Measurements from ENCODE around the gene CA5A. TPM values are rescaled to one million over a fixed set of nuclear protein-coding genes. Genes with fewer than 3 reads are reported as not detected.
A peak's percentile ranks its signal among the peaks of the same experiment; 100 is the strongest.

The CA5A gene
- total RNA-seq, 4 donors from 2014 or later, result not detected

- no peaks in the 10 kb centered on the region for H3K9me3 ChIP-seq
- DNase-seq (ENCODE audit: extremely low spot score), result no peak
- H3K27me3 ChIP-seq, result no peaks in the 10 kb centered on the region
- intact Hi-C loops (cut with DNase I), result no loop called here
- peak overlapping the region; percentile 78 to 84 (median 82) for H3K27ac ChIP-seq (replicated peaks in 1 of 4)
- peaks cover 32 to 95% (median 91%) of the 10 kb centered on the region in 4 donors for H3K4me1 ChIP-seq
- TF ChIP-seq POLR2A (IDR thresholded peaks at IDR 0.05; ENCODE audit: low read depth) (no peak), CTCF (IDR thresholded peaks at IDR 0.05) (no peak), EP300 (IDR thresholded peaks at IDR 0.05) (no peak), POLR2AphosphoS5 (IDR thresholded peaks at IDR 0.05) (no peak)
- 91% methylated on average over 10 of the region's 15 CpGs for WGBS
- H3K36me3 ChIP-seq, result no peaks in the 10 kb centered on the region
- no peak overlapping the region for H3K4me3 ChIP-seq
Measured at GRCh38 chr16:87856791-87857228, 79.5 kb downstream of the CA5A start.

DNA sequence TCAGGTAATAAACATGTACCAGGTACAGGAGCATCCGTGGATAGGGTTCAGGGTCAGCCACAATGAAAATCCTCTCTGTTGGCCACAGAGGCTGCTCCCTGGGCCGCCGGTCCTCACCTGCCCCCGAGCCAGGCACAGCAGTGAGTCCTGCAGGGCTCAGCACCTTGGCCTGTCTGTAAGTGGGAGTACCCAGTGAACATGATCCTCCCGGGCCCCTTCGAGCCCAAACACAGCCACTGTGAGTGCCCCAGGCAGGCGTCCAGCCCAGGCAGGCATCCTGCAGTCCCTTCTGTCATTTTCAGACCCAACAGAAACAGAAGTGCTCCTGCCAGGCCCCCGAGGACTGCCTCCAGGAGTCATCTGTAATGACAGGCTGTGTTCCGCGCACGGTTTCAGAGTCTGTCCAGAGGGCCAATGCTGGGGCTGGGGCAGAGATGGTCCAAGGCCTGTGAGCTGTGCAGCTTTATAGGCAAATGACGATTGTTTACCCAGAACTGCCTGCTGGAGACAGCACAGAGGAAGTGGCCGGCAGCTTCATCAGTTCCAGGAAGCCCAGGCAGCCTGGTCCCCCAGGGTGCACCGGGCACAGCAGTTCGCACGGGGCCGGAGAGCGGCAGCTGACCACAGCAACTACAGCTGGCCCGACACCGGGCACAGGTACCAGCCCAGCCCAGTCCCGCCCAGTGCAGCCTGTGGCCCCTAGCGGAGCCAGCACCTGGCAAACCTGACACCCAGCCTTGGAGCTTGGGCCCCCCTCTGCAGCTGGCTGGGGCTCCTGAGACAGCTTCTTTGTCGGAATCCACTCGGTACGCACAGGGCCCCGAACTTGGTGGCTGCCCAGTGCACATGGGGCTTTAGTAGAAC, 80.2 kb downstream of the CA5A start:
- H3K27ac ChIP-seq (replicated peaks in 1 of 4), result peak overlapping the region; percentile 78 to 84 (median 82)
- no peak for DNase-seq (ENCODE audit: extremely low spot score)
- 56% methylated on average over 8 of the region's 26 CpGs for WGBS

DNA sequence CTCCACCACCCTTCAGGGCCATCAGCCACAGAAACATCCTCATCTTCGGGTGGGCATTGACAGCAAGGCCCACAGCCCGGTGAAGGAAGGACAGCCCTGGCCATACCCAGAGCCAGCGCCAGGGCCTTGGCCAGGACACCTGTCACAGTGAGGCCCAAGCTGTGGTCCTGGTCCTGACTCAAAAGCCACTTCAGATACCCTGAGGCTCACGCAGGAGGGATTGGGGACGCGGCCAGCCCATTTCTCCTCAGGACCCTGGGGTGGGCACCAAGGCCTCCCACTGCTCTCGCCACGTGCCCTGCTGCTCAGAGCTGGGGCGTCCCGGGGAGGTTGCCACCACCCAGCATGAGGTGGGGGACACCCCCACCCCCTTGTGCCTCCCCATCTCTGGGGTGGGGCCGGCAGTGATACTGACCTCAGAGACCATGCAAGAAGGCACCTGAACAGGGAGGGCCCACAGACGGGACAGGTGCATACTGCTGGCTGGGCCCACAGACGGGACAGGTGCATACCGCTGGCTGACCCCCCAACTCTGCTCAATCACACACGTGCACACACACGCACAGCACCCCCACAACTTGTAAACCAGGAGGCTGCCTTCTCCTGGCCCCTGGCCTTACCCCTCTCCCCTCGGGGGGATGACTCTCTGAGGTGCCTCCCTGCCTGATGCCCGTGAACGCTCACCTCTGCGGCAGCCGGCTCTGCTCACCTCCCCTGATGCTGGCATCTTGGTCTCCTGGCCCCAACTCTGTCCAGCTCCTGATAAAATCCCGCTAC, 81.2 kb downstream of the CA5A start:
- no peak for DNase-seq (ENCODE audit: extremely low spot score)
- Histone ChIP-seq H3K27me3 (no peaks in the 10 kb centered on the region), H3K4me1 (peaks cover 36 to 86% (median 84%) of the 10 kb centered on the region in 4 donors), H3K4me3 (no peak overlapping the region), H3K36me3 (peaks cover 0 to 13% (median 9%) of the 10 kb centered on the region in 4 donors), H3K27ac (replicated peaks in 1 of 4) (peak overlapping the region; percentile 78 to 84 (median 82)), H3K9me3 (no peaks in the 10 kb centered on the region)
- TF ChIP-seq CTCF (IDR thresholded peaks at IDR 0.05), result no peak
- TF ChIP-seq POLR2AphosphoS5 (IDR thresholded peaks at IDR 0.05), result no peak
- no peak for TF ChIP-seq EP300 (IDR thresholded peaks at IDR 0.05)
- no peak for TF ChIP-seq POLR2A (IDR thresholded peaks at IDR 0.05; ENCODE audit: low read depth)
- intact Hi-C loops (cut with DNase I), result loop anchor here (5.0 kb wide), 1 partner anchor 78 kb away; no protein-coding TSS in a partner anchor
- 92% methylated on average over 12 of the region's 22 CpGs for WGBS

More for the DNA sequence above, 80.2 kb downstream of the CA5A start:
- H3K4me1 ChIP-seq, result peaks cover 32 to 88% (median 87%) of the 10 kb centered on the region in 4 donors
- intact Hi-C loops (cut with DNase I), result no loop called here
- TF ChIP-seq CTCF (IDR thresholded peaks at IDR 0.05), result no peak
- TF ChIP-seq EP300 (IDR thresholded peaks at IDR 0.05), result peak; percentile 70
- TF ChIP-seq POLR2A (IDR thresholded peaks at IDR 0.05; ENCODE audit: low read depth), result peak; percentile 25
- TF ChIP-seq POLR2AphosphoS5 (IDR thresholded peaks at IDR 0.05), result peak; percentile 41 to 55
- peaks cover 0 to 6% (median 5%) of the 10 kb centered on the region in 4 donors for H3K36me3 ChIP-seq
- no peaks in the 10 kb centered on the region for H3K9me3 ChIP-seq
- H3K4me3 ChIP-seq, result peak overlapping the region in 2 of 4 donors; percentile 12 to 24
- H3K27me3 ChIP-seq, result no peaks in the 10 kb centered on the region

DNA sequence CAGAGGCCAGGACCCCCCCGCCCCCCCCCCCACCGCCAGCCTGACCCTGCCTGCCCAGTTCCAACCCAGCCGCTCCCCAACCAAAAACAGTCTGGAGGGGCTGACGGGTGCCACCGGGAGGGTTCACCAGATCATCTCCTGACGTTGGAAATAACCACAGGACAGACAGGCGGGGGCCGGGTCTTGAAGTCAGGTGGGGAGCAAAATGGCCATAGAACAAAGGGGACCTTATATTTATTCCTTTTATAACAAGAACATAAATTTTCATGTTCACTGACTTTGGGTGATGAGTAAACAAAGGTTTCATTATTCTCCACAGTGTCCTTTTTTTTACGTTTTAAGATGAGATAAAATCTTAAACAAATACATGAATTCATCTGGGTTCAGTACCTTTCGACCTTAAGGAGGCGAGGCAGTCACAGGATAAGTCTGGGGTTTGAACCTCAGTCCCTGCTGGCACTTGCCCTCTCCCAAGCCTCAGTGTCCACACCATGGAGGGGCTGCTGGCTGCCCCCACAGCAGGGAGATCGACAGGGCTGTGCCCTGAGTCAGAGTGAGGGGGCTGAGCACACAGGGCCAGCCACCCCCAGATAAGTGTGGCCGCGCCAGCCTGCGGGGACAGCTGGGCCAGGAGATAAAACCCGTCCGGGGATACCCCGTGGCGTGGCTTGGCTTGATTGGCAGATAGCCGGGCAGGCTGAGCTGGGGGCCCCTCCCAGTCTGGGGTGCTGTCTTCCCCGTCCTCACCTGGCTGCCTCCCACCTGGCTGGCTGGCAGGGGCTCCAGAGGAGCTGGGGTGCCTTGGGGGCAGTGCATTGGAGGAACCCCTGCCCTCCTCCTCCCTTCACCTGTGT, 82.0 kb downstream of the CA5A start:
- 57% methylated on average over 8 of the region's 21 CpGs for WGBS
- Histone ChIP-seq H3K4me1 (peaks cover 38 to 84% (median 80%) of the 10 kb centered on the region in 4 donors), H3K27ac (replicated peaks in 1 of 4) (peak overlapping the region; percentile 78 to 84 (median 82)), H3K27me3 (no peaks in the 10 kb centered on the region), H3K9me3 (no peaks in the 10 kb centered on the region), H3K36me3 (peaks cover 0 to 15% (median 9%) of the 10 kb centered on the region in 4 donors), H3K4me3 (peak overlapping the region; percentile 42 to 59 (median 42))
- intact Hi-C loops (cut with DNase I), result loop anchor here (5.0 kb wide), 1 partner anchor 77 kb away; no protein-coding TSS in a partner anchor
- TF ChIP-seq POLR2AphosphoS5 (IDR thresholded peaks at IDR 0.05) (no peak), POLR2A (IDR thresholded peaks at IDR 0.05; ENCODE audit: low read depth) (no peak), EP300 (IDR thresholded peaks at IDR 0.05) (no peak), CTCF (IDR thresholded peaks at IDR 0.05) (no peak)
- no peak for DNase-seq (ENCODE audit: extremely low spot score)

Data from esophagus muscularis mucosa (tissue), 4 donors.